Right forelimb (tissue), 1 donor: ENCODE measurements around the gene JARID2.
"Not testable (repeated sequence)": the region's sequence is repeated elsewhere in the genome, so short reads cannot be mapped to it uniquely, and the experiment has no call there.

Source experiments
- DNase-seq: peaks from one replicate; pipeline ENCODE4 v3.0.0-alpha.2; 2018

JARID2 gene

GRCh38 chr6:15290962-15291704, 45.3 kb downstream of the JARID2 start:
- no peak for DNase-seq

- DNase-seq = no peak
Measured at GRCh38 chr6:15292721-15293302, 46.9 kb downstream of the JARID2 start.

DNA sequence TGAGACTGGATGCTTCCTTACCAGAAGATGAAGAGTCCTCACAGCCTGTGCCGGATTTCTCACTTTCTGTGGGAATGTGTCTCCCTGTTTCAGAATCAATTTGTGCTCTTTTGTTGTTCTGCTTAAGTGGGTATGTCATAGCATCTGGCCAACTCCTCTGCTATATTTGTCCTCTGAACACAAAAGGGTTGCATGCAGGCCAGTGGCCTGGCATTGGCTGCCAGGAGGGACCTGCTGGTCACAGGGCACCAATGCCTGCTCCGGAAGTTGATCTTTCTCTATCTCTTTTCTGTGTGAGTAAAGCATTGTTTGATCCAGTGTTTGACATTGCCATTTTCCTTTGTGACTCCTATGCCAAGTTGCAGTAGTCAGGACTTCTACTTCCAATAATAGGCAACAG, 47.8 kb downstream of the JARID2 start:
- DNase-seq = no peak

GRCh38 chr6:15294504-15294903, 48.6 kb downstream of the JARID2 start:
- DNase-seq = no peak

- no peak for DNase-seq
Measured at GRCh38 chr6:15296249-15296648, 50.4 kb downstream of the JARID2 start.

DNA sequence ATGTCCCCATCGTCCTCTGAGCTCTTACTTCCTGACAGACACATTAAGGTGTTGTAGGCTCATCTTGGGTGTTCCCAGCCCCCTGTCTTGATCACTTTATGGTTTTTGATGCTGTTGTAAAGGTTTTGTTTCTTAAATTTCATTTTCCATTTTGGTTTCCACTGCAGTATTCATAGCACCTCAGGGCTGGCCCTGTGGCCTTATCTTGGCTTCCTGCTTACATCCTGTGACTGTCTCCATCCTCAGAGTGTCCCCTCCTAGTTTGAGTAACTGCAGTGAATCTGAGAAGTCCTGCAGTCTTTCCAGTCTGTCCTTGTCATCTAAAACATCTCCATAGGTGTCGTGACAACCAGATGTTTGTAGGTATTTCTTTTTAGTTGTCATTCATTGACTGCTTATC, 50.9 kb downstream of the JARID2 start:
- no peak for DNase-seq

- DNase-seq = not testable (repeated sequence)
Measured at GRCh38 chr6:15297167-15297566, 51.3 kb downstream of the JARID2 start.

DNA sequence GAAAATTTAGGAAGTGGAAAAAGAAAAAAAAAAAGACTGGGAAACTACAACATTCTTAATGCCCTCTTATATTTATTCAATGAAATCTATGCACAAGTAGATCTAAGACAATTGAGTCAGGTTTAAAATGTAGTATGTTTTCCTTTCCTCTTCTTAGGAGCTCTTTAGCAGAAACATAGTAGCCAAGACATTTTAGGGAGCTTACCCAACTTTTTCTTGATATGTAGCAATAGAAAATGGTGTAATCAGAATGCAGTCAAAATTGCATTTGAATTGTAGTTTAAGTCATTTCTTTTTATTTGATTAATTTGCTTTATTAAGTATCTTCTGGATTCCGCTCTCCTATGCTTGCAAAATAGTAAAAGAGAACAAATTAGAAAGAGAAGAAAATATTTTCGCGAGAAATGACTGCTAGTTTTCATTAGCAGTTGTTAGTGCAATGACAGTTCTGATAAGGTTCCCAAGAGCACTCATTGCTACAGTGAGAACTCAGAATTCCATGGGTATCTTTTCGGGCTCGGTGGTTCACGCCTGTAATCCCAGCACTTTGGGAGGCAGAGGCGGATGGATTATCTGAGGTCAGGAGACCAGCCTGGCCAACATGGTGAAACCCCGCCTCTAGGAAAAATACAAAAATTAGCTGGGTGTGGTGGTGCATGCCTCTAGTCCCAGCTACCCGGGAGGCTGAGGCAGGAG, 52.2 kb downstream of the JARID2 start:
- no peak for DNase-seq

DNA sequence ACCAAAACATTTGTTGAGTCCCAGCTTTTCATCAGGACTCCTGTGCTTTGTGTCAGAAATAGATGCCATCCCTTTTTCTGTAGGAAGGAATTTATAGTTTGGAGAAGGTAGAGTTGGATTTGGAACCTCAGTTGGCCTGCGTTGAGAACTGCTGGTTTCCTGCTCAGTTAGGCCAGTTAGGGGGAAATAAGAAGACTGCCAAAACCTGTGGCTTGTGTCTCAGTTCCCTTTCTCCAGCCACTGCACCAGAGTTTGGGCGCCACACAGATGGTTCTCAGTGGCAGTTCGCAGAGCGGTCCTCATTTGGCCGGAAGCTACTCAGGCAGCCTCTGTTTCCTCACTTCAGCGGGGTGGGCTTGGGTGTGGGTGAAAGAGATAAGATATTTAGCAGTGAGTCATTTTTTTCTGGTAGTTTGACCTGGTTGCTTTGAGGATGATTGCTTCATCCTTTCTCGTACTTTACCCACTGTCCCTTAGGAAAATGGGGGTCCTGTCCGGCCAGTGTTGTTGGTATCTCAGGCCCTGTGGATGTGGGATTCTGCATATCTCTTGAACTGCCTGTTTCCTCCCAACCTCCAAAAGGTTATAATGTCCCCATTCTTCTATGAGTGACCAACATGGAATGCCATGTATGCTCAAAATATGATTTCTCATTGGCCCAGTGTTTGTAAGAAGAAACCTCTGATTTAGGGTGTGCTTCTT, 53.7 kb downstream of the JARID2 start:
- no peak for DNase-seq

- DNase-seq = no peak
Measured at GRCh38 chr6:15301179-15302006, 55.5 kb downstream of the JARID2 start.

DNA sequence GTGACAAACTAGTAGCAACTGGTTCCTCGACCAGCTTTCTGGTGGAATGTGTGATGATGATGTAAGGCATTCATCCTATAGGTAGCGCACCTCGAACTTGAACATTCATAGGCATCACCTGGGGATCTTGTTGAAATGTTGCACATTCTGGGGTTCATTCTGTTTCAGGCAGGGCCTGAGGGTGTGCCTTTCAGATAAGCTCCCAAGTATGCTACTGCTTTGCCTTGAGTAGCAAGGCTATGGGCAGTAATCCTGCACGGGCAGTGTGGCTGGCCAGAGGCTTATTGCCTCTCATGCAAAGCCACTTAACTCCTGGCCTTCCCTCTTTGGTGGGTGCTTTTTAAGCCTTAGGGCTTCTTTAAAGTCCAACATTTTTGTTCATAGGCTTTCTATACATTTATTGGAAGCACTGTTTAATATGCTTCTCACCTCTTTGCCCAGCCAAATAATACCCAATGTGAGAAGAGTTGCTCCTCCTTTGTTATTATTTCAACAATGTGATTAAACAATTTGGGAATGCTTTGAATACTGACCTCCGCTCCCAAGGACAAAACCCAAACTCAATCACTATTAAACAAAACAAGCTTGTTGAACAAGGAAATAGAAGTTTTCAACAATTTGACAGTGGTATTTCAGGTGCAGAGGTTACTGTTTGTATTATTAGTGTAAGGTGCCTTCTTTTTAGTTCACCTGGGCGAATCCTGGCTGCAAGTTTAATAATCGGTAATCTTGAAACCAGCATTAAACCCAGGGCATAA, 57.5 kb downstream of the JARID2 start:
- DNase-seq = no peak

GRCh38 chr6:15303920-15304291, 58.0 kb downstream of the JARID2 start:
- no peak for DNase-seq

DNA sequence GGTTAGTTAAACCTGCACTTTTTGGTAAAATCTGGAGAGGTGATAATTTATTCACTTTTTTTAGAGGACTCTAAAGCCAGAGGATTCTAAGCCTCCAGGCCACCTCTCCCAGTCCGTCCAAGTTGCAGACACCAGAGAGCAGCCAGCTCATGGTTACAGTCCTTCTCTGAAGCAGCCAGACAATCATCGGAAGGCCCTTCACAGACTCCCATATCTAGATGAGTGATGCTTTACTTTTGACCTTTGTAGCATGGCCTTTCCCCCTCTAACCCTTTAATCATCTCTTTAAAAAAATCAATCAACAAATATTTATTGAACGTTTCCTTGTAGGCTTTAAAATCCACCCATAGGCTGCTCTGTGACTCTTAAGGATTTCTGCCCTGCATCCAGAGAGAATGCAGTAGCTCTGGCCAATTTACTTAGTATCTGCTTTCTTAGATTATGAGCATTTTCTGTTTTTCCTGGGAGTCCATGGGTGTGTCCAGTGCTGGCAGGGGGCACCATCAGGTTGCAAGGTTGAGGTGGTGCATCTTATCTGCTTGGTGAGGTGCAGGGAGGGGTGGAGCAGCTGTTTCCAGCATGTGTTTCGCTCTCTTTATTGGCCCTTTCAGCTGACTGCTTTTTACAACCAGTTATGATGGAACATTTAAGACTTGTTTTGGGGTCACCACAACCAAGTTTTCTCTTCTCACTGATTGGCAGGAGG, 58.6 kb downstream of the JARID2 start:
- no peak for DNase-seq

GRCh38 chr6:15305496-15305895, 59.6 kb downstream of the JARID2 start:
- DNase-seq = no peak

DNA sequence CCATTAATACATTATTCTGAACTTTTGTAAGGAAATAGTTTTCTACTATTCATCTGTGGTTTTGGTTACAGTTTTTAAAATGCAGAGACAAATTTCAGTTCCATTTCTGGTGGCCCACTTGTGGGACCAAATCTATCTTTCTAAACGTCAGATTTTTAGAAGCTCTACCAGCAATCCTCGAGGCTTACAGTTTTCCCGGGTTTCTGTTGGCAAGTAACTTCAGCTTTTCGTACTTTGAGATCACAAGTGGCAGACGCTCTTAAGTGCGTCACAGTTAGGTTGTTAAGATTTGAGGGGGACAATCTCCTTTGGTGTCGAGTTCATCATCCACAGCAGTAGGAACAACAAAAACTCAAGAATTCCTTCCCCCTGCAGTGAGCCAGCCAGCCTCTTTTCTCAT, 60.0 kb downstream of the JARID2 start:
- DNase-seq = no peak

- DNase-seq = no peak
Measured at GRCh38 chr6:15308435-15309213, 62.8 kb downstream of the JARID2 start.

DNA sequence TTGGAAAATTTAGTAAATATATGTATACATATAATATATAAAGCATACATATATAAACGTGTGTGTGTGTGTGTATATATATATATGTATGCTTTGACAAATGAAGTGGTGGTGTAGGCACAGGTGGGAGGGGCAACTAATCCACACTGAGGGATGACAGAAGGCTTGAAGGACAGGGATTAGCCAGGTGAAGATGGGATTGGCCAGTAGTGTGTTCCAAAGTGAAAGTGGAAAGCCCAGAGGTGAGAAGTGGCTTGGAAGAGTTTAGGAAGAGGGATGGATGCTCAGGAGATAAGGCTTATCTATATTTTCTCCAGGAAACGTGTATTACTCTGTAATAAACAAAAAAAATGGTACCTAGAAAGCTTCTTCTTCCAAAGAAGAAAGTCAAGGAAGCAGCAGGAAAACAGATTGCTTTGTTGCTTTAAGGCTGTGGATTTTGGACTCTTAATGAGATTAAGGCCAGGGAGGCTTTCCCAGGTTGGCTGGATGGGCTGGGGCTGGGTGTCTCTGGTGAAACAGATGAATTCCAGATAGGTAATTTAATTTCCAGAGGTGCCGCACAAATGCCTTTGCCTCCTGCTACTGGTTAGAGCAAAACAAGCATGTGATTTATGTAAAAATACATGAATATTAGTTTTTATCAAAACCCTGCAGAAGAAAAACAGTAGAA, 63.9 kb downstream of the JARID2 start:
- DNase-seq = no peak

GRCh38 chr6:15310680-15311079, 64.8 kb downstream of the JARID2 start:
- DNase-seq = no peak

DNA sequence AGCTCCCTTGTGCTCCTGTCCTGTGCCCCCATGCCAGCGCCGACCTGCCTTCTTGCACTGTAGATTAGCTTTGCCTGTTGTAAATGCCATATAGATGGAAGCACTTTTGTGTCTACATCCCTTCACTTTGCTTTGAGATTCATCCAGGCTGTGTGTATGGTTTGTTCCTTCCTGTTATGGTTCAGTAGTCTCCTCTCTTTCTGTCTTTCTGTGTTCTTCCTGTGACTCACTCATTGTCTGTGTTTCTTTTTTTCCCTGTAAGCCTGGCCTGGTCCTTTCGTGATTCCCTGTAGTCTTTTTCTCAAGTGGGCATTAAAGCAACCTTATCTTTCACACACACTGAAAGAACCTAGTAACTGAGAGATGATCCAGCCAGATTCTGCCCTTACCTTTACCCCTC, 66.6 kb downstream of the JARID2 start:
- no peak for DNase-seq

DNA sequence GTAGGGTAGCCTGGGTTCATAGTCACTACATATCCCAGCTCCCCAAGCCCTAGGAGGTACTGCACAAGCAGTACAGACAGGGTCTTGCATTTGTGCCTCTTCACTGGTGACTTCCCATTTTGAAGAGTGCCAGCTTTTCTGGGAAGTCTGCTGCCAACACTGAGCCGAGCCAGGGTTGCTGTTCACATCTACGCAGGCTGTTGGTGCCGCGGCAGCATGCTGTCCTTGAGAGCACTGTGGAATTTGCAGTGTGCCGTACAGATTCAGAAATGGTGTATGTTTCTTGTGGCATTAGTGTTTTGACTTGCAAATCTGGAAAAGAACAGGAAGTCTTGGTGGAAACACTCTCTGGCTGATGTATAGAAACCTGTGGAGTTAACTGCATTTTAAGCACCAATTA, 67.5 kb downstream of the JARID2 start:
- no peak for DNase-seq
